Endothelial cell (in vitro differentiated cells): ENCODE results near the gene CDK14. TPM values are rescaled to one million over a fixed set of nuclear protein-coding genes. Genes with fewer than 3 reads are reported as not detected.

Source experiments
- DNase-seq: peaks from one replicate; pipeline ENCODE4 v3.0.0; 2021; ENCODE audit warnings: low spot score
- H3K27ac Mint-ChIP-seq: one replicate; pipeline ENCODE4 v1.8.0; 2021; ENCODE audit warnings: mixed read lengths, inconsistent platforms; ENCODE audit not compliant: unreplicated experiment
- H3K27me3 Mint-ChIP-seq: one replicate; pipeline ENCODE4 v1.8.0; 2021; ENCODE audit warnings: mild to moderate bottlenecking, moderate library complexity, mixed read lengths, inconsistent platforms; ENCODE audit not compliant: unreplicated experiment
- H3K36me3 Mint-ChIP-seq: one replicate; pipeline ENCODE4 v1.8.0; 2021; ENCODE audit warnings: mild to moderate bottlenecking, low read depth, mixed read lengths, inconsistent platforms; ENCODE audit not compliant: unreplicated experiment
- H3K4me1 Mint-ChIP-seq: one replicate; pipeline ENCODE4 v1.8.0; 2021; ENCODE audit warnings: mild to moderate bottlenecking, mixed read lengths, inconsistent platforms; ENCODE audit not compliant: unreplicated experiment
- H3K4me3 Mint-ChIP-seq: one replicate; pipeline ENCODE4 v1.8.0; 2021; ENCODE audit warnings: mild to moderate bottlenecking, mixed read lengths, inconsistent platforms; ENCODE audit not compliant: unreplicated experiment
- H3K9me3 Mint-ChIP-seq: one replicate; pipeline ENCODE4 v1.8.0; 2021; ENCODE audit warnings: mixed read lengths, inconsistent platforms; ENCODE audit not compliant: unreplicated experiment
- CTCF ChIP-seq: fragments of 200-600 bp; sonication (generic); IDR thresholded peaks from one replicate; pipeline ENCODE4 v1.5.0; 2021; ENCODE audit warnings: antibody characterized with exemption; ENCODE audit not compliant: unreplicated experiment
- total RNA-seq: library from RNA; stranded (reverse); fragmentation: NEBNext Ultra II Directional; extraction: Animal tissue kit (Norgen Biotek cat#: 25700); gene quantifications from one replicate; pipeline ENCODE4 v1.2.1, GENCODE V29; 2021; ENCODE audit not compliant: unreplicated experiment

CDK14 gene
- total RNA-seq, 1 donor from 2014 or later: 30.2 TPM

- TF ChIP-seq CTCF: no peak
- Mint-ChIP-seq H3K36me3 (peaks cover 13% of the 10 kb centered on the region), H3K27me3 (no peaks in the 10 kb centered on the region), H3K9me3 (no peaks in the 10 kb centered on the region), H3K4me3 (no peak overlapping the region), H3K27ac (no peak overlapping the region), H3K4me1 (peaks cover 7% of the 10 kb centered on the region)
- DNase-seq: no peak
These were observed 243.2 kb downstream of the CDK14 start for GRCh38 chr7:90839316-90839715.

GRCh38 chr7:90839727-90840291, 243.7 kb downstream of the CDK14 start:
- no peak for DNase-seq
- peaks cover 4% of the 10 kb centered on the region for H3K4me1 Mint-ChIP-seq
- no peak overlapping the region for H3K4me3 Mint-ChIP-seq
- H3K27ac Mint-ChIP-seq: no peak overlapping the region
- H3K27me3 Mint-ChIP-seq: no peaks in the 10 kb centered on the region
- no peaks in the 10 kb centered on the region for H3K9me3 Mint-ChIP-seq
- H3K36me3 Mint-ChIP-seq: peaks cover 13% of the 10 kb centered on the region
- TF ChIP-seq CTCF: no peak

- no peaks in the 10 kb centered on the region for H3K27me3 Mint-ChIP-seq
- no peak overlapping the region for H3K4me3 Mint-ChIP-seq
- H3K4me1 Mint-ChIP-seq: no peaks in the 10 kb centered on the region
- no peak overlapping the region for H3K27ac Mint-ChIP-seq
- peaks cover 13% of the 10 kb centered on the region for H3K36me3 Mint-ChIP-seq
- H3K9me3 Mint-ChIP-seq: no peaks in the 10 kb centered on the region
- no peak for TF ChIP-seq CTCF
- no peak for DNase-seq
These were observed 245.8 kb downstream of the CDK14 start for GRCh38 chr7:90841759-90842429.

- DNase-seq: no peak
- H3K9me3 Mint-ChIP-seq: no peaks in the 10 kb centered on the region
- H3K4me1 Mint-ChIP-seq: no peaks in the 10 kb centered on the region
- no peak overlapping the region for H3K27ac Mint-ChIP-seq
- no peak for TF ChIP-seq CTCF
- H3K27me3 Mint-ChIP-seq: no peaks in the 10 kb centered on the region
- no peak overlapping the region for H3K4me3 Mint-ChIP-seq
- peaks cover 13% of the 10 kb centered on the region for H3K36me3 Mint-ChIP-seq
These were observed 246.3 kb downstream of the CDK14 start for GRCh38 chr7:90842430-90842788.

GRCh38 chr7:90843472-90843871, 247.4 kb downstream of the CDK14 start:
- H3K4me1 Mint-ChIP-seq: no peaks in the 10 kb centered on the region
- H3K36me3 Mint-ChIP-seq: peaks cover 8% of the 10 kb centered on the region
- H3K4me3 Mint-ChIP-seq: no peak overlapping the region
- H3K9me3 Mint-ChIP-seq: no peaks in the 10 kb centered on the region
- H3K27me3 Mint-ChIP-seq: no peaks in the 10 kb centered on the region
- H3K27ac Mint-ChIP-seq: no peak overlapping the region
- no peak for DNase-seq
- TF ChIP-seq CTCF: no peak
